H1 (cell line): ENCODE data around the gene C20orf144. TPM values are rescaled to one million over a fixed set of nuclear protein-coding genes. Genes with fewer than 3 reads are reported as not detected.

Source experiments
- CREB1 ChIP-seq: IDR thresholded peaks from 2 replicates; pipeline ENCODE4 v1.6.1; 2012; ENCODE audit warnings: inconsistent platforms
- EZH2 ChIP-seq: fragments of 200-600 bp; sonication (generic); IDR thresholded peaks from 2 replicates; pipeline ENCODE4 v1.7.1; 2012; ENCODE audit warnings: low read depth, mild to moderate bottlenecking, moderate library complexity, low read length, inconsistent platforms; ENCODE audit not compliant: severe bottlenecking
- HDAC6 ChIP-seq: IDR thresholded peaks from one replicate; pipeline ENCODE4 v1.7.1; 2012; ENCODE audit warnings: low read depth, mild to moderate bottlenecking, inconsistent platforms, low read length, moderate library complexity
- KDM4A ChIP-seq: IDR thresholded peaks from one replicate; pipeline ENCODE4 v1.7.1; 2012; ENCODE audit warnings: low read depth, mild to moderate bottlenecking, moderate library complexity, low read length, inconsistent platforms; ENCODE audit not compliant: severe bottlenecking
- POU5F1 ChIP-seq: IDR thresholded peaks from 2 replicates; pipeline ENCODE4 v1.6.1; 2011; ENCODE audit warnings: low read depth, mild to moderate bottlenecking, low read length, moderate library complexity
- SIRT6 ChIP-seq: IDR thresholded peaks from one replicate; pipeline ENCODE4 v1.7.1; 2012; ENCODE audit warnings: low read length, inconsistent platforms
- polyA plus RNA-seq, 7 experiments: library from polyadenylated mRNA; depleted of rRNA in 3 of 7; stranded (reverse) in 5 of 7; unstranded in 2 of 7; fragments of >200 nt in 5 of 7; fragments of 200-250 nt in 2 of 7; gene quantifications; 1 replicate in 5 of 7; 2 replicates in 1 of 7; 4 replicates in 1 of 7; pipeline versions ENCODE4 v1.2.1 to v1.2.3, GENCODE V29; 2011 to 2013; ENCODE audit warnings: missing spikeins in 2 of 7, mixed read lengths in 2 of 7
- total RNA-seq: library from RNA; stranded (reverse); fragmentation: NEBNext Ultra II Directional; extraction: Animal tissue kit (Norgen Biotek cat#: 25700); gene quantifications from 2 replicates; pipeline ENCODE4 v1.2.1, GENCODE V29; 2021
- TF ChIP-seq, protein P1 (sequence below): IDR thresholded peaks from 2 replicates; pipeline ENCODE4 v1.6.1; 2012; ENCODE audit warnings: inconsistent platforms

Gene C20orf144
- total and polyA plus RNA-seq, 2 of the 8 experiments (the other 6 are each of a cell fraction or from before 2014, with no cell fraction given) = 0.21 to 0.24 TPM

DNA sequence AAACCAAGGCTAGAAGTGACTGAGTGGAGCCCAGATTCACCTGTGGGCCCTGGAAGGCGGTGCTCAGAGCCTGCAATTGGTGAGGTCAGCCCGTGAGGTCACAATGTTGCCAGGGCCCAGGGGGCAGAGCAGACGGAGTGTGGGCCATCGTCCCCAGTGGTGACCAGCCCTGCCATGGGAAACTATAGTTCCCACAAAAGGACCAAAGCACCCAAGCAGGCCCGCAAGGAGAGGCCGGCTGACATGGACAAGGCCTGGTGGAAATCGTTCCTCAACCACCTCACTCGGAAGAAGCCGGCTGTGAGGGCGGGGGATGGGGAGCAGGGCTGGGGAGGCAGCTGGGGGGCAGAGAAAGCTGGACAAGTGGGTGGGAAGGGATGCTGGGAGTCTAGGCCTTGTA lies at the start of gene C20orf144 (continued):
- TF ChIP-seq KDM4A (no peak), HDAC6 (no peak), POU5F1 (no peak), EZH2 (no peak), SIRT6 (no peak), CREB1 (no peak)
- TF ChIP-seq, protein P1, sequence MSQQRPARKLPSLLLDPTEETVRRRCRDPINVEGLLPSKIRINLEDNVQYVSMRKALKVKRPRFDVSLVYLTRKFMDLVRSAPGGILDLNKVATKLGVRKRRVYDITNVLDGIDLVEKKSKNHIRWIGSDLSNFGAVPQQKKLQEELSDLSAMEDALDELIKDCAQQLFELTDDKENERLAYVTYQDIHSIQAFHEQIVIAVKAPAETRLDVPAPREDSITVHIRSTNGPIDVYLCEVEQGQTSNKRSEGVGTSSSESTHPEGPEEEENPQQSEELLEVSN = no peak
